Measurements from ENCODE around the gene PPFIBP2.

The PPFIBP2 gene

GRCh38 chr11:7570938-7571521 lies 57.2 kb downstream of the PPFIBP2 start:
- TF ChIP-seq, protein P1, sequence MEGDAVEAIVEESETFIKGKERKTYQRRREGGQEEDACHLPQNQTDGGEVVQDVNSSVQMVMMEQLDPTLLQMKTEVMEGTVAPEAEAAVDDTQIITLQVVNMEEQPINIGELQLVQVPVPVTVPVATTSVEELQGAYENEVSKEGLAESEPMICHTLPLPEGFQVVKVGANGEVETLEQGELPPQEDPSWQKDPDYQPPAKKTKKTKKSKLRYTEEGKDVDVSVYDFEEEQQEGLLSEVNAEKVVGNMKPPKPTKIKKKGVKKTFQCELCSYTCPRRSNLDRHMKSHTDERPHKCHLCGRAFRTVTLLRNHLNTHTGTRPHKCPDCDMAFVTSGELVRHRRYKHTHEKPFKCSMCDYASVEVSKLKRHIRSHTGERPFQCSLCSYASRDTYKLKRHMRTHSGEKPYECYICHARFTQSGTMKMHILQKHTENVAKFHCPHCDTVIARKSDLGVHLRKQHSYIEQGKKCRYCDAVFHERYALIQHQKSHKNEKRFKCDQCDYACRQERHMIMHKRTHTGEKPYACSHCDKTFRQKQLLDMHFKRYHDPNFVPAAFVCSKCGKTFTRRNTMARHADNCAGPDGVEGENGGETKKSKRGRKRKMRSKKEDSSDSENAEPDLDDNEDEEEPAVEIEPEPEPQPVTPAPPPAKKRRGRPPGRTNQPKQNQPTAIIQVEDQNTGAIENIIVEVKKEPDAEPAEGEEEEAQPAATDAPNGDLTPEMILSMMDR (IDR thresholded peaks at IDR 0.05; ENCODE audit: low read depth, low read length, missing control alignments): peak; percentile 6
- in situ Hi-C loops (cut with HindIII; ENCODE audit: low sequenced_read_pairs): loop anchor here (25.0 kb wide), 1 partner anchor 91 kb away; the partner anchor contains the start of gene CYB5R2

GRCh38 chr11:7571640-7572000 lies 57.8 kb downstream of the PPFIBP2 start:
- no peak overlapping the region for H3K4me3 ChIP-seq (ENCODE audit: low read depth, low read length)
- peak; percentile 34 for DNase-seq (ENCODE audit: low read depth)
- in situ Hi-C loops (cut with HindIII; ENCODE audit: low sequenced_read_pairs): loop anchor here (25.0 kb wide), 1 partner anchor 91 kb away; the partner anchor contains the start of gene CYB5R2
- TF ChIP-seq, protein P1 (IDR thresholded peaks at IDR 0.05; ENCODE audit: low read depth, low read length, missing control alignments): peak; percentile 99

More at GRCh38 chr11:7570938-7571521, 57.2 kb downstream of the PPFIBP2 start:
- no peak overlapping the region for H3K4me3 ChIP-seq (ENCODE audit: low read depth, low read length)
- no peak for DNase-seq (ENCODE audit: low read depth)

DNA sequence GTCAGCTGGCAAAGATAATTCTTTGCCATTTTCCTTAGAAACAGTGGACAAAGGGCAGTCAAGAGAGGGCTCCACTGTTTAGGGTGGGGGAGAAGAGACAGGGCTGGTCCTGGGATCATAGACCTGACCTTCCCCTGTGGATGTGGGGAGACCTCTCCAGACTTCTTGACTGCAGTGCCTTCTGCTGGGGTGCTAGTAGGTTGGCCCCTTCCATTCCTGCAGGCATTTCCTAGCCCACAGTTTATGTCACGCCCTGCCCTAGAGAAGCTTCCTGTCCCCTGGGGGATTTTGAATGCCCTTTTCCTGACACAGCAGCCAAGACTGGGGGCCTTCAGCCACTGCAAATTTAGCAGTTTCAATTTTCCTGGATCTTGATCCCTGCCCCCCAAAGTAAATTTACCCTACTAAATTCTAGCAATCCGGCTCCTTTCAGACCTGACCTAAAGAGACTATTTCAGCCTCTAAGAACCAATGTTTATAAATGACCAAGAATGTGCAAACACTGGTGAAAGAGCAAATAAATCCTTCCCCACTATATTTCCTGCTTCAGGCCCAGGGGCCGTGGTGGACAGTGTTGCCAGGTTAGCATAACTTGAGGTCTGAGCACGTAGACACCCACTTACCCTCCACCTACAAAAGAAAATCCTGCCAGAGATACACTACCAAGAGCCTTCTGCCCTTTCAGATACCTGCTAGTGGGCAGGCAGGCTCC lies 58.4 kb downstream of the PPFIBP2 start:
- TF ChIP-seq, protein P1 (IDR thresholded peaks at IDR 0.05; ENCODE audit: low read depth, low read length, missing control alignments): no peak
- in situ Hi-C loops (cut with HindIII; ENCODE audit: low sequenced_read_pairs): loop anchor here (25.0 kb wide), 1 partner anchor 90 kb away; the partner anchor contains the start of gene CYB5R2
- H3K4me3 ChIP-seq (ENCODE audit: low read depth, low read length): no peak overlapping the region
- DNase-seq (ENCODE audit: low read depth): no peak

- no peak for DNase-seq (ENCODE audit: low read depth)
- no peak overlapping the region for H3K4me3 ChIP-seq (ENCODE audit: low read depth, low read length)
- in situ Hi-C loops (cut with HindIII; ENCODE audit: low sequenced_read_pairs): loop anchor here (25.0 kb wide), 1 partner anchor 89 kb away; the partner anchor contains the start of gene CYB5R2
- TF ChIP-seq, protein P1 (IDR thresholded peaks at IDR 0.05; ENCODE audit: low read depth, low read length, missing control alignments): no peak
These were observed 59.4 kb downstream of the PPFIBP2 start for GRCh38 chr11:7573193-7573557.

GRCh38 chr11:7573558-7574296 lies 59.9 kb downstream of the PPFIBP2 start:
- in situ Hi-C loops (cut with HindIII; ENCODE audit: low sequenced_read_pairs): loop anchor here (25.0 kb wide), 1 partner anchor 89 kb away; the partner anchor contains the start of gene CYB5R2
- no peak overlapping the region for H3K4me3 ChIP-seq (ENCODE audit: low read depth, low read length)
- no peak for DNase-seq (ENCODE audit: low read depth)
- TF ChIP-seq, protein P1 (IDR thresholded peaks at IDR 0.05; ENCODE audit: low read depth, low read length, missing control alignments): no peak

GRCh38 chr11:7574491-7575130 lies 60.8 kb downstream of the PPFIBP2 start:
- no peak overlapping the region for H3K4me3 ChIP-seq (ENCODE audit: low read depth, low read length)
- TF ChIP-seq, protein P1 (IDR thresholded peaks at IDR 0.05; ENCODE audit: low read depth, low read length, missing control alignments): no peak
- in situ Hi-C loops (cut with HindIII; ENCODE audit: low sequenced_read_pairs): loop anchor here (25.0 kb wide), 1 partner anchor 88 kb away; the partner anchor contains the start of gene CYB5R2
- no peak for DNase-seq (ENCODE audit: low read depth)
